ENCODE results near the gene OOSP4A. TPM values are rescaled to one million over a fixed set of nuclear protein-coding genes. Genes with fewer than 3 reads are reported as not detected.

OOSP4A gene
- total RNA-seq, 4 donors from 2014 or later = not detected

DNA sequence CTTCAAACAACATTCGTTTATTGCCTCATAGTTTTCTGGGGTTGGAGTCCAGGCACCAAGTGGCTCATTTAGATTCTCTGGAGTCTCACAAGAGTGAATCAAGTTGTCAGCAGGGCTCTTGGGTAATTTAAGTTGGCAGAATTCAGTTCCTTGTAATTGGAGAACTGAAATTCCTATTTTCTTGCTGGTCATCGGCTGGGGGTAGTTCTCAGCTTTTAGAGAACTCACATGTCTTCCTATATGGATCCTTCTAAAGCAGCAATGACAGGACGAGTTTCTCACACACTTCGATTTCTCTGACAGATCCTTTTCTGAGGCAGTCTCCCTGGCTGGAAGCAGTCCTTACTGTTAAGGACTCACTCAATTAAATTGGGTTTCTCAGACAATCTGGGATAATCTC lies 35.9 kb downstream of the OOSP4A start:
- intact Hi-C loops (cut with DNase I) = no loop called here
- WGBS = 51% methylated on average over 4 of the region's 4 CpGs
- no peaks in the 10 kb centered on the region for H3K27me3 ChIP-seq
- H3K36me3 ChIP-seq = no peaks in the 10 kb centered on the region
- no peak for DNase-seq (ENCODE audit: extremely low spot score)
- H3K27ac ChIP-seq (replicated peaks in 1 of 4) = no peak overlapping the region
- TF ChIP-seq POLR2AphosphoS5 (IDR thresholded peaks at IDR 0.05) (no peak), EP300 (IDR thresholded peaks at IDR 0.05) (no peak), POLR2A (IDR thresholded peaks at IDR 0.05; ENCODE audit: low read depth) (no peak), CTCF (IDR thresholded peaks at IDR 0.05) (no peak)
- H3K4me1 ChIP-seq = no peaks in the 10 kb centered on the region
- no peak overlapping the region for H3K4me3 ChIP-seq
- H3K9me3 ChIP-seq = no peaks in the 10 kb centered on the region

- Histone ChIP-seq H3K36me3 (no peaks in the 10 kb centered on the region), H3K27ac (replicated peaks in 1 of 4) (no peak overlapping the region), H3K4me3 (no peak overlapping the region), H3K27me3 (no peaks in the 10 kb centered on the region), H3K4me1 (no peaks in the 10 kb centered on the region), H3K9me3 (no peaks in the 10 kb centered on the region)
- intact Hi-C loops (cut with DNase I) = no loop called here
- DNase-seq (ENCODE audit: extremely low spot score) = no peak
- 75% methylated on average over 2 of the region's 2 CpGs for WGBS
- TF ChIP-seq CTCF (IDR thresholded peaks at IDR 0.05) = no peak
- no peak for TF ChIP-seq EP300 (IDR thresholded peaks at IDR 0.05)
- TF ChIP-seq POLR2AphosphoS5 (IDR thresholded peaks at IDR 0.05) = no peak
- no peak for TF ChIP-seq POLR2A (IDR thresholded peaks at IDR 0.05; ENCODE audit: low read depth)
Observed at GRCh38 chr11:60003729-60004128, 39.9 kb downstream of the OOSP4A start.

DNA sequence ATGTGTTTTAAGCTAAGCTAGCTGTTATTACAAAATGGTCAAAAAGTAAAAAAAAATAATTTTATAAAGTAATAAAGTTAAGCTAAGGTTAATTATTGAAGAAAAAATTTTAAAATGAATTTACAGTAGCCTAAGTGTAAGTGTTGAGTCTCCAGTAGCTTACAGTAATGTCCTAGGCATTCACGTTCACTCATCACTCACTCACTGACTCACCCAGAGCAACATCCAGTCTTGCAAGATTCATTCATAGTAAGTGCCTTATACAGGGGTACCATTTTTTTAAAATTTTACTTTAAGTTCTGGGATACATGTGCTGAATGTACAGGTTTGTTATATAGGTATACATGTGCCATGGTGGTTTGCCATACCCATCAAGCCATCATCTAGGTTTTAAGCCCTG lies 41.5 kb downstream of the OOSP4A start:
- TF ChIP-seq CTCF (IDR thresholded peaks at IDR 0.05) (no peak), POLR2AphosphoS5 (IDR thresholded peaks at IDR 0.05) (no peak), EP300 (IDR thresholded peaks at IDR 0.05) (no peak), POLR2A (IDR thresholded peaks at IDR 0.05; ENCODE audit: low read depth) (no peak)
- intact Hi-C loops (cut with DNase I) = no loop called here
- 38% methylated on average over 1 of the region's 1 CpG for WGBS
- H3K36me3 ChIP-seq = no peaks in the 10 kb centered on the region
- DNase-seq (ENCODE audit: extremely low spot score) = no peak
- H3K9me3 ChIP-seq = no peaks in the 10 kb centered on the region
- H3K27me3 ChIP-seq = no peaks in the 10 kb centered on the region
- no peak overlapping the region for H3K27ac ChIP-seq (replicated peaks in 1 of 4)
- no peak overlapping the region for H3K4me3 ChIP-seq
- no peaks in the 10 kb centered on the region for H3K4me1 ChIP-seq

DNA sequence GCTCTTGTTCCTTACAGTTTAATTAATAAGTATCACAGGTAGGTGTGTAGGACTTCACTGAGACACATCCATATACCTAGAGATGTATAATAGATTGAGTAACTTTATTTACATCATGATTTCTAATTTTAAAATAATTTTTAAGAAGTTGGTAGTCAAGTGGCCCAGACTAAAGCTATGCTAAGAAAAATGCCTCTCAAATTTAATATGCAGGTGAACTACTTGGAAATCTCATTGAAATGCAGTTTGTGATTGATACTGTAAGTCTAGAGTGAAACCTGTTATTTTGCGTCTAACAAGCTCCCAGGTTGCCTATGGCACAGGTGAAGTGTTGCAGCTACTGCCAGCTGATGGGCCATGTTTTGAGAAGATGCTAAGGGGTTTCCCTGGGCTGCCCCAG lies 53.0 kb downstream of the OOSP4A start, which contains the start of gene OOSP4B:
Gene OOSP4B, plus strand, starts transcription at position 301 of the 400 bp plus-strand sequence.
- Histone ChIP-seq H3K27me3 (no peaks in the 10 kb centered on the region), H3K4me3 (no peak within 1 kb of the TSS), H3K4me1 (no peaks in the 10 kb centered on the region), H3K36me3 (no peaks in the 10 kb centered on the region), H3K27ac (replicated peaks in 1 of 4) (no peak within 1 kb of the TSS), H3K9me3 (no peaks in the 10 kb centered on the region)
- WGBS = 86% methylated on average over 1 of the region's 1 CpG
- DNase-seq (ENCODE audit: extremely low spot score) = no peak
- TF ChIP-seq EP300 (IDR thresholded peaks at IDR 0.05) (no peak), POLR2AphosphoS5 (IDR thresholded peaks at IDR 0.05) (no peak), POLR2A (IDR thresholded peaks at IDR 0.05; ENCODE audit: low read depth) (no peak), CTCF (IDR thresholded peaks at IDR 0.05) (no peak)
- intact Hi-C loops (cut with DNase I) = no loop called here

DNA sequence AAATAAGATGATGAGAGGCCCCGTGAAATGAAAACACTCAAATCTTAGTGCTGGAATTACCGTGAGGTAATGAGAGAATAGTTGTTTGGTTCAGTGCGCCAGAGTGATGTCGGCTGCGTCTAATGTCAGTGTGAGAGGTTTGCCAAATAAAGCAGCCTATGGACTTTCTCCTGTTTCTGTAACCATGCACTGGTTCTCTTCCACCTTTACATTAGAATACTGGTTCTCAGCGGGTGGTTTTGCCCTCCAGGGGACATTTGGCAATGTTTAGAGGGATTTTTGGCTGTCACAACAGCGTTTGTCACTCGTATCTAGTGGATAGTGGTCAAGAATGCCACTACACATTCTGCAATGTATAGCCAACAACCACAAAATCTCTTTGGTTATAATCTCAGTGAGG lies 54.2 kb downstream of the OOSP4A start:
- TF ChIP-seq CTCF (IDR thresholded peaks at IDR 0.05) = no peak
- no peak for TF ChIP-seq EP300 (IDR thresholded peaks at IDR 0.05)
- TF ChIP-seq POLR2A (IDR thresholded peaks at IDR 0.05; ENCODE audit: low read depth) = no peak
- no peak for TF ChIP-seq POLR2AphosphoS5 (IDR thresholded peaks at IDR 0.05)
- Histone ChIP-seq H3K27me3 (no peaks in the 10 kb centered on the region), H3K4me3 (no peak overlapping the region), H3K4me1 (no peaks in the 10 kb centered on the region), H3K36me3 (no peaks in the 10 kb centered on the region), H3K9me3 (no peaks in the 10 kb centered on the region), H3K27ac (replicated peaks in 1 of 4) (no peak overlapping the region)
- WGBS = 30% methylated on average over 8 of the region's 8 CpGs
- no peak for DNase-seq (ENCODE audit: extremely low spot score)
- intact Hi-C loops (cut with DNase I) = no loop called here
